Panc1 (cell line): ENCODE results near the gene AURKAIP1. TPM values are rescaled to one million over a fixed set of nuclear protein-coding genes. Genes with fewer than 3 reads are reported as not detected.

Experiments used
- ATAC-seq: fragments of 200-7000 bp; cut with Tn5 transposase; 2 replicates; pipeline ENCODE4 v1.9.1; 2020; ENCODE audit warnings: mild to moderate bottlenecking, moderate library complexity
- Bru-seq: library from RNA; stranded (reverse); fragments of 400-500 nt; gene quantifications from one replicate; lab custom pipeline; 2021; lab: Mats Ljungman, UMichigan
- BruChase-seq, 2 experiments: library from RNA; stranded (reverse); fragments of 400-500 nt; gene quantifications; one replicate each; lab custom pipeline; 2021; lab: Mats Ljungman, UMichigan
- BruUV-seq: library from RNA; stranded (reverse); fragments of 400-500 nt; replicated peaks from 2 replicates; lab custom pipeline; 2021; lab: Mats Ljungman, UMichigan
- CTCF ChIA-PET: fragments of 300-600 bp; sonication (Branson Sonifier 250); formaldehyde crosslinking; loops from one replicate; lab custom pipeline; 2022; ENCODE audit warnings: antibody characterized with exemption; lab: Charles Lee
- POLR2A ChIA-PET: fragments of 300-600 bp; sonication (Branson Sonifier 250); formaldehyde crosslinking; loops from one replicate; lab custom pipeline; 2022; ENCODE audit warnings: antibody characterized with exemption; lab: Charles Lee
- DNase-seq: peaks from one replicate; pipeline ENCODE4 v3.0.0-alpha.2; 2010; ENCODE audit warnings: low read depth, low spot score
- H3K27ac ChIP-seq: 2 replicates; pipeline ENCODE4 v1.5.1; 2011; ENCODE audit warnings: mild to moderate bottlenecking, low read length, inconsistent platforms
- H3K27me3 ChIP-seq: fragments of 200-500 bp; sonication (Bioruptor generic); 2 replicates; pipeline ENCODE4 v1.6.0; 2014; ENCODE audit warnings: low read length, inconsistent platforms; ENCODE audit not compliant: control insufficient read depth, insufficient read depth
- H3K36me3 ChIP-seq: fragments of 200-500 bp; sonication (Bioruptor generic); 2 replicates; pipeline ENCODE4 v1.5.1; 2014; ENCODE audit warnings: inconsistent platforms, mild to moderate bottlenecking, low read length, moderate library complexity; ENCODE audit not compliant: control insufficient read depth, insufficient read depth
- H3K4me1 ChIP-seq: 2 replicates; pipeline ENCODE4 v1.5.1; 2011; ENCODE audit warnings: inconsistent platforms, mild to moderate bottlenecking, low read length, moderate library complexity; ENCODE audit not compliant: control insufficient read depth, insufficient read depth
- H3K4me3 ChIP-seq, 2 experiments: 2 replicates each; pipeline ENCODE4 v1.5.1; 2011 to 2012; ENCODE audit warnings: low read depth in 2 of 2, low read length in 2 of 2, mild to moderate bottlenecking in 2 of 2, inconsistent platforms in 1 of 2, moderate library complexity in 1 of 2
- H3K9me3 ChIP-seq: fragments of 200-500 bp; sonication (Bioruptor generic); 2 replicates; pipeline ENCODE4 v1.5.1; 2014; ENCODE audit warnings: low read depth, mild to moderate bottlenecking, inconsistent platforms, low read length, moderate library complexity; ENCODE audit not compliant: control insufficient read depth, insufficient read depth
- POLR2AphosphoS5 ChIP-seq: IDR thresholded peaks from 2 replicates; pipeline ENCODE4 v1.6.1; 2012; ENCODE audit warnings: mild to moderate bottlenecking, low read depth, low read length, moderate library complexity
- SIN3A ChIP-seq: IDR thresholded peaks from 2 replicates; pipeline ENCODE4 v1.6.1; 2012; ENCODE audit warnings: low read depth, mild to moderate bottlenecking, low read length, moderate library complexity, borderline replicate concordance; ENCODE audit not compliant: insufficient read depth
- TCF7L2 ChIP-seq: IDR thresholded peaks from 2 replicates; pipeline ENCODE4 v1.6.1; 2011; ENCODE audit warnings: mild to moderate bottlenecking, low read depth, low read length, inconsistent platforms
- in situ Hi-C: cut with HindIII; loops from 2 replicates; pipeline ENCODE4 v1.10.0; 2016; ENCODE audit warnings: low sequenced_read_pairs, low pct_unique_long_range_greater_than_20kb
- intact Hi-C: fragments of 100-400 bp; cut with micrococcal nuclease; formaldehyde crosslinking; loops from one replicate; pipeline ENCODE4 v1.10.0; 2022; ENCODE audit not compliant: unreplicated experiment
- long read RNA-seq: library from polyadenylated mRNA; unstranded; transcript quantifications from one replicate; pipeline ENCODE4 v2.0.0, GENCODE V29; 2021; ENCODE audit not compliant: unreplicated experiment
- polyA plus RNA-seq: library from polyadenylated mRNA; unstranded; fragments of >200 nt; gene quantifications from one replicate; pipeline ENCODE4 v1.2.1, GENCODE V29; 2012; ENCODE audit warnings: missing spikeins; ENCODE audit not compliant: insufficient read length
- total RNA-seq: library from RNA; stranded (reverse); gene quantifications from one replicate; pipeline ENCODE4 v1.2.1, GENCODE V29; 2021; ENCODE audit not compliant: unreplicated experiment
- TF ChIP-seq, protein P1 (sequence below), 2 experiments: IDR thresholded peaks; 2 replicates each; pipeline ENCODE4 v1.6.1; 2011 to 2012; ENCODE audit warnings: low read depth in 2 of 2, control low read depth in 1 of 2, low read length in 1 of 2, mild to moderate bottlenecking in 1 of 2, moderate library complexity in 1 of 2; ENCODE audit not compliant: insufficient read depth in 1 of 2
- TF ChIP-seq, protein P2 (sequence below): fragments of 450-650 bp; IDR thresholded peaks from 2 replicates; pipeline ENCODE4 v1.5.1; 2017; ENCODE audit warnings: mild to moderate bottlenecking

The AURKAIP1 gene
- total RNA-seq (335 TPM), Bru-seq, nascent RNA (percentile 90 among the genes with signal in this experiment), BruChase-seq, experiment 1, labeled RNA remaining after a 2-hour chase (percentile 91 among the genes with signal in this experiment), BruChase-seq, experiment 2, labeled RNA remaining after a 6-hour chase (percentile 97 among the genes with signal in this experiment)
- polyA plus RNA-seq: 354 TPM
- long read RNA-seq, transcript AURKAIP1-204 (4 exons, 875 nt): minor isoform, 42 of 397 reads
- long read RNA-seq, transcript AURKAIP1-203 (3 exons, 1,072 nt): minor isoform, 26 of 397 reads
- long read RNA-seq, transcript AURKAIP1-202 (4 exons, 1,047 nt): major isoform, 168 of 397 reads
- long read RNA-seq, partial matches to known transcripts: 152 of 397 reads
- long read RNA-seq, other reads (novel, unspliced or antisense): 8 of 397 reads

DNA sequence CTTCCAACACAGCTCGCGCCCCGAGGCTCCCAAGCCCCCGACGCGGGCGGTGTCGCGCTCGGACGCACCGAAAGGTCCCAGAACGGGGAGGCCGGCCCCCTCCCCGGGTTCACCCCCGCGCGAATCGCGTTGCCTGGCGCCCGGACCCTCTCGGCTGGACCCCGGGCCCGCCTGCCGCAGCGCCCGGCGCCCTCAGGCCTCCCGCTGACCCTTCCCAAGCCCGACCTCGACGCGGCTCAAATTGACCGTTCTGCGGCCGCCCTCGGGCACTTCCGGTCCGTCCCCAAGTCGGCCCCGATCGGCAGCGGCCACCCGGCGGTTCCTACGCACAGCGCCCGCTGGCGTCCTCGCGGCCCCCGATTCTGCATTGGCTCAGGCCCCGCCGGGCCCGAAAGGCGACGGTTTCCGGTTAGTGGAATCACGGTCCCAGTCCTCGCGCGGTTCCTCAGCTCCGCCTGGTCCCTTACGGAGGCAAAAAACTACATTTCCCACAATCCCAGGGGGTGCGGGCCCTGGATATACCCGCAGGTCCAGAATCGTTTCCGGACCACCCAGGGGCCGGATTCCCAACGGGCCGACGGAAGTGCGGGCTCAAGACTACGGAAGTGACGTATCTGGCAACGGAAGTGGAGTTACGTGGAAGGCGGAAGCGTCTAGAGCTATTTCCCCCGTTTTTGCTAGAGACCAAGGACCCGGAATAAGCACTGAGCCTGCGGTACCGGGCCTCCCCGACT is at the start of gene AURKAIP1:
AURKAIP1 (minus strand) TSS at position 279 of the 734 bp plus-strand sequence. CDS start 451 bp downstream, outside the sequence.
- Histone ChIP-seq H3K27ac (peak within 1 kb of the TSS; percentile 90), H3K36me3 (peaks cover 16% of the 10 kb centered on the region; the same call in 1 of the 2 replicates), H3K4me1 (peaks cover 32% of the 10 kb centered on the region), H3K4me3 (peak within 1 kb of the TSS; percentile 72 to 97), H3K27me3 (no peaks in the 10 kb centered on the region), H3K9me3 (no peaks in the 10 kb centered on the region)
- CTCF ChIA-PET: interaction anchor here (0.7 kb wide), 2 partner anchors 66 to 223 kb away, joined by 4 to 5 read pairs; no protein-coding TSS in a partner anchor
- intact Hi-C loops: no loop called here
- peak; percentile 91 for ATAC-seq
- in situ Hi-C loops: no loop called here
- peak; percentile 98 for DNase-seq
- BruUV-seq: no TSS peak
- TF ChIP-seq, protein P1, sequence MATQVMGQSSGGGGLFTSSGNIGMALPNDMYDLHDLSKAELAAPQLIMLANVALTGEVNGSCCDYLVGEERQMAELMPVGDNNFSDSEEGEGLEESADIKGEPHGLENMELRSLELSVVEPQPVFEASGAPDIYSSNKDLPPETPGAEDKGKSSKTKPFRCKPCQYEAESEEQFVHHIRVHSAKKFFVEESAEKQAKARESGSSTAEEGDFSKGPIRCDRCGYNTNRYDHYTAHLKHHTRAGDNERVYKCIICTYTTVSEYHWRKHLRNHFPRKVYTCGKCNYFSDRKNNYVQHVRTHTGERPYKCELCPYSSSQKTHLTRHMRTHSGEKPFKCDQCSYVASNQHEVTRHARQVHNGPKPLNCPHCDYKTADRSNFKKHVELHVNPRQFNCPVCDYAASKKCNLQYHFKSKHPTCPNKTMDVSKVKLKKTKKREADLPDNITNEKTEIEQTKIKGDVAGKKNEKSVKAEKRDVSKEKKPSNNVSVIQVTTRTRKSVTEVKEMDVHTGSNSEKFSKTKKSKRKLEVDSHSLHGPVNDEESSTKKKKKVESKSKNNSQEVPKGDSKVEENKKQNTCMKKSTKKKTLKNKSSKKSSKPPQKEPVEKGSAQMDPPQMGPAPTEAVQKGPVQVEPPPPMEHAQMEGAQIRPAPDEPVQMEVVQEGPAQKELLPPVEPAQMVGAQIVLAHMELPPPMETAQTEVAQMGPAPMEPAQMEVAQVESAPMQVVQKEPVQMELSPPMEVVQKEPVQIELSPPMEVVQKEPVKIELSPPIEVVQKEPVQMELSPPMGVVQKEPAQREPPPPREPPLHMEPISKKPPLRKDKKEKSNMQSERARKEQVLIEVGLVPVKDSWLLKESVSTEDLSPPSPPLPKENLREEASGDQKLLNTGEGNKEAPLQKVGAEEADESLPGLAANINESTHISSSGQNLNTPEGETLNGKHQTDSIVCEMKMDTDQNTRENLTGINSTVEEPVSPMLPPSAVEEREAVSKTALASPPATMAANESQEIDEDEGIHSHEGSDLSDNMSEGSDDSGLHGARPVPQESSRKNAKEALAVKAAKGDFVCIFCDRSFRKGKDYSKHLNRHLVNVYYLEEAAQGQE (IDR thresholded peaks at IDR 0.05; ENCODE audit: insufficient read depth in 1 of 2, low read depth in 2 of 2, low read length in 1 of 2): peak in 1 of 2 experiments; percentile 71; a peak in 1 of 4 replicates
- peak; percentile 54; the same call in 1 of the 2 replicates for TF ChIP-seq SIN3A
- TF ChIP-seq, protein P2, sequence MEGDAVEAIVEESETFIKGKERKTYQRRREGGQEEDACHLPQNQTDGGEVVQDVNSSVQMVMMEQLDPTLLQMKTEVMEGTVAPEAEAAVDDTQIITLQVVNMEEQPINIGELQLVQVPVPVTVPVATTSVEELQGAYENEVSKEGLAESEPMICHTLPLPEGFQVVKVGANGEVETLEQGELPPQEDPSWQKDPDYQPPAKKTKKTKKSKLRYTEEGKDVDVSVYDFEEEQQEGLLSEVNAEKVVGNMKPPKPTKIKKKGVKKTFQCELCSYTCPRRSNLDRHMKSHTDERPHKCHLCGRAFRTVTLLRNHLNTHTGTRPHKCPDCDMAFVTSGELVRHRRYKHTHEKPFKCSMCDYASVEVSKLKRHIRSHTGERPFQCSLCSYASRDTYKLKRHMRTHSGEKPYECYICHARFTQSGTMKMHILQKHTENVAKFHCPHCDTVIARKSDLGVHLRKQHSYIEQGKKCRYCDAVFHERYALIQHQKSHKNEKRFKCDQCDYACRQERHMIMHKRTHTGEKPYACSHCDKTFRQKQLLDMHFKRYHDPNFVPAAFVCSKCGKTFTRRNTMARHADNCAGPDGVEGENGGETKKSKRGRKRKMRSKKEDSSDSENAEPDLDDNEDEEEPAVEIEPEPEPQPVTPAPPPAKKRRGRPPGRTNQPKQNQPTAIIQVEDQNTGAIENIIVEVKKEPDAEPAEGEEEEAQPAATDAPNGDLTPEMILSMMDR: peak; percentile 48; the same call in 1 of the 2 replicates
- TF ChIP-seq POLR2AphosphoS5: peak; percentile 68; the same call in 1 of the 2 replicates
- peak; percentile 43; the same call in 1 of the 2 replicates for TF ChIP-seq TCF7L2
- POLR2A ChIA-PET: interaction anchor here (0.7 to 0.8 kb wide), 2 partner anchors 24 to 61 kb away, joined by 3 to 6 read pairs; partner anchors contain the start of gene CCNL2

DNA sequence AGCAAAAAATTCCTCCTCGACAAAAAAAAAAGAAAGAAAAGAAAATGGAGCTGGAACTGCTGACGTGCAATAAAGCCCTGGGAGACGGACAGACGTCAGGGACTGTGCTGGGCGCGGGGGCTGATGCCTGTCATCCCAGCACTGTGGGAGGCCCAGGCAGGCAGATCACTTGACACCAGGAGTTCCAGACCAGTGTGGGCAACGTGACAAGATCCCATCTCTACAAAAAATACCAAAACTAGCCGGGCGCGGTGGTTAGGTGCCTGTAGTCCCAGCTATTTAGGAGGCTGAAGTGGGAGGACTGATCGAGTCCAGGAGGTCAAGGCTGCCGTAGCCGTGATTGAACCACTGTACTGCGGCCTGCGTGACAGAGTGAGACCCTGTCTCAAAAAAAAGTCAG is 49.7 kb upstream of the AURKAIP1 start:
- no peaks in the 10 kb centered on the region for H3K27me3 ChIP-seq
- in situ Hi-C loops: no loop called here
- H3K4me3 ChIP-seq: no peak overlapping the region
- ATAC-seq (no peak), DNase-seq (no peak)
- ChIA-PET POLR2A (no interaction called here), CTCF (no interaction called here)
- no peaks in the 10 kb centered on the region for H3K9me3 ChIP-seq
- no TSS peak for BruUV-seq
- TF ChIP-seq POLR2AphosphoS5 (no peak), TCF7L2 (no peak), SIN3A (no peak)
- TF ChIP-seq, protein P2: no peak
- TF ChIP-seq, protein P1 (IDR thresholded peaks at IDR 0.05; ENCODE audit: insufficient read depth in 1 of 2, low read depth in 2 of 2, low read length in 1 of 2): no peak
- intact Hi-C loops: no loop called here
- H3K27ac ChIP-seq: peak overlapping the region; percentile 30; the same call in 1 of the 2 replicates
- H3K36me3 ChIP-seq: no peaks in the 10 kb centered on the region
- H3K4me1 ChIP-seq: peaks cover 41% of the 10 kb centered on the region
